ENCODE measurements around the gene ADRM1.

ADRM1 gene

DNA sequence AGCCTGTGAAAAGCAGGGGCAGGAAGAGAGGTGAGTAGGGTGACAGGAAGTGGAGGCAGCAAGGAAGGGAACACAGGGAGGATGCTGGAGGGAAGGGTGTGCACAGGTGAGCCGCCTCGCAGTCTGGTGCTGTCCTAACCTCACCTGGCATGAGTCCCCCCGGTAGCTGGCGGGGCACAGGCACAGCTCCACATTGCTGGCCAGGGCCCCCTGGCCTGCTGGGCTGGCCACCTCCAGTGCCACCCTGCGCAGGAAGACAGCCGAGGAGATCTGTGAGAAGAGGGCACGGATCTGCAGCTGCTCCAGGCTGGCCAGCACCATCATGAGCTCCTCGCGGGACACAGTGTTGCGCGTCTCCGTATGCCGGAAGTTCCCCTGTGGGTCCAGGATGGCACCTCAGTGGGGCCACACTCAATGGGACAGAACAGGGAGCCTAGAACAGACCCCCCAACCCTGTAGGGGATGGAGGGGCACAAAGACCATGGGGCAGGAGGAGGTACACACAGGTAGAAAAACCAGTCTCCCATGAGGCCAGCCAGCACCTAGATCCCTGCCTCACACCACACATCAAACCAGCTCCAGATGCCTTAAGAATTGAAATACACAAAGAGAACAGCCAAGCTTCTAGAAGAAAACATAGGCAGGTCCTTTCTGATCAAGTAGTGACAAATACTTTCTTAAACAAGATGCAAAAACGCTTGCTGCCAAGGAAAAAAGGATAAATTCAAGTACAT lies 22.5 kb downstream of the ADRM1 start:
- TF ChIP-seq TEAD4 (IDR thresholded peaks at IDR 0.05) (no peak), RAD21 (IDR thresholded peaks at IDR 0.05; ENCODE audit: low read depth) (no peak), CEBPB (IDR thresholded peaks at IDR 0.05) (no peak), NFIC (IDR thresholded peaks at IDR 0.05) (no peak), FOXM1 (IDR thresholded peaks at IDR 0.05; ENCODE audit: borderline replicate concordance, low read depth) (no peak), EGR1 (IDR thresholded peaks at IDR 0.05) (no peak)
- TF ChIP-seq, protein P1, sequence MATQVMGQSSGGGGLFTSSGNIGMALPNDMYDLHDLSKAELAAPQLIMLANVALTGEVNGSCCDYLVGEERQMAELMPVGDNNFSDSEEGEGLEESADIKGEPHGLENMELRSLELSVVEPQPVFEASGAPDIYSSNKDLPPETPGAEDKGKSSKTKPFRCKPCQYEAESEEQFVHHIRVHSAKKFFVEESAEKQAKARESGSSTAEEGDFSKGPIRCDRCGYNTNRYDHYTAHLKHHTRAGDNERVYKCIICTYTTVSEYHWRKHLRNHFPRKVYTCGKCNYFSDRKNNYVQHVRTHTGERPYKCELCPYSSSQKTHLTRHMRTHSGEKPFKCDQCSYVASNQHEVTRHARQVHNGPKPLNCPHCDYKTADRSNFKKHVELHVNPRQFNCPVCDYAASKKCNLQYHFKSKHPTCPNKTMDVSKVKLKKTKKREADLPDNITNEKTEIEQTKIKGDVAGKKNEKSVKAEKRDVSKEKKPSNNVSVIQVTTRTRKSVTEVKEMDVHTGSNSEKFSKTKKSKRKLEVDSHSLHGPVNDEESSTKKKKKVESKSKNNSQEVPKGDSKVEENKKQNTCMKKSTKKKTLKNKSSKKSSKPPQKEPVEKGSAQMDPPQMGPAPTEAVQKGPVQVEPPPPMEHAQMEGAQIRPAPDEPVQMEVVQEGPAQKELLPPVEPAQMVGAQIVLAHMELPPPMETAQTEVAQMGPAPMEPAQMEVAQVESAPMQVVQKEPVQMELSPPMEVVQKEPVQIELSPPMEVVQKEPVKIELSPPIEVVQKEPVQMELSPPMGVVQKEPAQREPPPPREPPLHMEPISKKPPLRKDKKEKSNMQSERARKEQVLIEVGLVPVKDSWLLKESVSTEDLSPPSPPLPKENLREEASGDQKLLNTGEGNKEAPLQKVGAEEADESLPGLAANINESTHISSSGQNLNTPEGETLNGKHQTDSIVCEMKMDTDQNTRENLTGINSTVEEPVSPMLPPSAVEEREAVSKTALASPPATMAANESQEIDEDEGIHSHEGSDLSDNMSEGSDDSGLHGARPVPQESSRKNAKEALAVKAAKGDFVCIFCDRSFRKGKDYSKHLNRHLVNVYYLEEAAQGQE (IDR thresholded peaks at IDR 0.05; ENCODE audit: low read depth) = no peak

GRCh38 chr20:62326559-62326958 lies 23.8 kb downstream of the ADRM1 start:
- TF ChIP-seq TCF12 (IDR thresholded peaks at IDR 0.05; ENCODE audit: low read depth) (no peak), YY1 (IDR thresholded peaks at IDR 0.05; ENCODE audit: low read depth) (no peak), EGR1 (IDR thresholded peaks at IDR 0.05) (no peak), TEAD4 (IDR thresholded peaks at IDR 0.05) (no peak), ZBTB7A (IDR thresholded peaks at IDR 0.05; ENCODE audit: low read depth) (no peak), NFIC (IDR thresholded peaks at IDR 0.05) (no peak), RAD21 (IDR thresholded peaks at IDR 0.05; ENCODE audit: low read depth) (no peak), TAF1 (IDR thresholded peaks at IDR 0.05; ENCODE audit: low read depth) (no peak), EP300 (IDR thresholded peaks at IDR 0.05; ENCODE audit: borderline replicate concordance) (no peak), CEBPB (IDR thresholded peaks at IDR 0.05) (no peak), CREB1 (IDR thresholded peaks at IDR 0.05; ENCODE audit: low read depth) (no peak), FOXM1 (IDR thresholded peaks at IDR 0.05; ENCODE audit: borderline replicate concordance, low read depth) (no peak)
- TF ChIP-seq, protein P2, sequence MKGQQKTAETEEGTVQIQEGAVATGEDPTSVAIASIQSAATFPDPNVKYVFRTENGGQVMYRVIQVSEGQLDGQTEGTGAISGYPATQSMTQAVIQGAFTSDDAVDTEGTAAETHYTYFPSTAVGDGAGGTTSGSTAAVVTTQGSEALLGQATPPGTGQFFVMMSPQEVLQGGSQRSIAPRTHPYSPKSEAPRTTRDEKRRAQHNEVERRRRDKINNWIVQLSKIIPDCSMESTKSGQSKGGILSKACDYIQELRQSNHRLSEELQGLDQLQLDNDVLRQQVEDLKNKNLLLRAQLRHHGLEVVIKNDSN (IDR thresholded peaks at IDR 0.05) = no peak
- TF ChIP-seq, protein P3, sequence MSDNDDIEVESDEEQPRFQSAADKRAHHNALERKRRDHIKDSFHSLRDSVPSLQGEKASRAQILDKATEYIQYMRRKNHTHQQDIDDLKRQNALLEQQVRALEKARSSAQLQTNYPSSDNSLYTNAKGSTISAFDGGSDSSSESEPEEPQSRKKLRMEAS (IDR thresholded peaks at IDR 0.05) = no peak
- TF ChIP-seq, protein P1 (IDR thresholded peaks at IDR 0.05; ENCODE audit: low read depth) = no peak

DNA sequence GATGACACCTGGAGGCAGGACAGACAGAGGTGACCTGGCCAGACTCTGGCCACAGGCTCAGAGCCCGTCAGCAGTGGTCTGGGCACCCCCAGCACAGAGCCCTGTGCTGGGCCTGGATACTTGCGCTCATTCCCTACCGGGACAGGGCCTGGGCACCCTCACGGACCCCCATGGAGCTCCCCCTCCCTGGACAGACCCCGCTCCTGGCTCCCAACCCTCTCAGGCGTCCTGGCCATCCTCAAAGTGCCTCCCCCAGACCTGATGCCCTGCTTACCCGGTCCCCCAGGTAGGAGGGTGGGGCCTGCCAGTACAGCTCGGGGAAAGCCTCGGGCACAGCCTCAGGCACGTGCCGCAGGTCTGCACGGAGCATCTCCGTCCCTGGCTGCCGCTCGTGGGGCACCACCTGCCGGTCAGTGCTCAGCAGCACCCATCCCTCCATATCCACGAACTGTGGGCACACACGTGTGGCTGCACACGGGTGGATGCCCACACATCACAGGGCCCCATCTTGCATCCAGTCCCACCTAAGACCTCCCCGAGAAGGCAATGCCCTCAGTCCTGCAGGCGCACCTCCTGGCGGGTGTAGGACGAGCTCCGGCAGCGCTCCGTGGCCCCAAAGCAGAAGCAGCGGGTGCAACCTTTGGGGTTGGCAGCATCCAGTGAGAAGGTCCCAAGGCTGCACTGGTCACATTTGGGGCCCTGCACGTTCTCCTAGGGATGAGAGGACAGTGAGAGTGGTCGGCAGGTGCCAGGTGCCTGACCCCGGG lies 24.3 kb downstream of the ADRM1 start:
- no peak for TF ChIP-seq YY1 (IDR thresholded peaks at IDR 0.05; ENCODE audit: low read depth)
- TF ChIP-seq CREB1 (IDR thresholded peaks at IDR 0.05; ENCODE audit: low read depth) = no peak

DNA sequence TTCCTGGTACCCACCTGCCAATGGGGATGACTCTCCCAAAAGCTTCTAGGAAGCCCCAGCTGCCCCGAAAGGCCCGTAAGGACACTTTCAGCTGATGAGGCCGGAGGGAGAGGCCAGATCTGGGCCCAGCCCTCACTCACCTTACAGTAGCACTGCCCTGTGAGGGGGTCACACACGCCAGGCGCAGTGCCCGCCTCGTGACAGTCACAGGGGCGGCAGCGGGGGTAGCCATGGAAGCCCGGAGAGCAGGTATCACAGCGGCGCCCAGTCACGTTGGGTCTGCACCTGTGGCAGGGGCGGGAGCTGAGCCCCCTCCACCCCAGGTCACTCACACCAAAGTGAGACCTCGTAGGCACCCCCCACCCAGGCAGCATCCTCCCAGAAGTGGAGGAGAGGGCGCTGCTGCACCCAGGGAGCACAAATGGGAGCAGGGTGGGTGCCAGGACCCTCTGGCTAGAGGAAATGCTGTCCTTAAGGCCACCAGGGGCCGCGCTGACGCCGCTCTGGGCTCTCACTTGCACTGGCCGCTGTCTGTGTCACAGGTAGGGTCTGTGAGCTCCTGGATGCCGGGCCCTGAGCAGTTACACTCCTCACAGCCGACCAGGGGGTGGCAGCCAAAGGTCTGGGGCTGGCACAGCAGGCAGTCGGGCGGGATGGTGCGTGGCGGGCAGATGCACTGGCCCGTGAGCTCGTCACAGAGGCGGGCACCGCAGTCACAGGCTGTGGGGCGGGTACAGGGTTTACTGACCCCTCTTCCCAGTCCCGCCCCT lies 25.1 kb downstream of the ADRM1 start:
- TF ChIP-seq ZBTB7A (IDR thresholded peaks at IDR 0.05; ENCODE audit: low read depth) (peak; percentile 53; the same call in 1 of the 2 replicates), RAD21 (IDR thresholded peaks at IDR 0.05; ENCODE audit: low read depth) (no peak), TCF12 (IDR thresholded peaks at IDR 0.05; ENCODE audit: low read depth) (no peak), EP300 (IDR thresholded peaks at IDR 0.05; ENCODE audit: borderline replicate concordance) (no peak), YY1 (IDR thresholded peaks at IDR 0.05; ENCODE audit: low read depth) (no peak)
- TF ChIP-seq, protein P3 (IDR thresholded peaks at IDR 0.05) = no peak

DNA sequence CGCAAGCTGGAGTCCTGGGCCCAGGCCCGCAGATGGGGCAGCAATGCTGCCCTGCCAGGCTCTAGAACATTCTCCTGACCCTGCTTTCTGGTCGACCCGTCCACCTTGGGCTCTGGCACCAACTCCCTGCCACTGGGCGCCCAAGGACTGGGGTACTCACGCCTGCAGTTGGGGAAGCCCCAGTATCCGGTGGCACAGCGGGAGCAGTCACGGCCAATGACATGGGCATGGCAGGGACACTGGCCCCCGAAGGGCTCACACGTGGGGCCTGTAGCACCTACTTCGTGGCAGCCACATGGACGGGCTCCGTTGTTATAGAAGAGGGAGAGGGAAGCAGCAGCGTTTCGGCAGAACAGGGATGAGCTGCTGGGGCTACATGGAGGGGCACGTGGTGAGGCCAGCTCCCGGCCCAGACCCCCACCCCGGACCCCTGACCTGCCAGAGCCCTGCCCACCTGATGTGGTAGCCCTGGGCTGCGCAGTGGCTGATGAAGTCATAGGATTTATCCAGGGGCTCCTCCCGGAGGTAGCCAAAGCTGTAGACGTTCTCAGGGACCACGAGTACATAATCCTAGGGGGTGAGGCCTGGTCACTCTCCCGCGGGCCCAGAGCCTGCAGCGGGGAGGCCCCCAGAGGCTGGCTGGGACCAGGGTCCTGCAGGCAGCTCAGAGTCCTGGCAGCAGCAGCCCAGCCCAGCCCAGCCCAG lies 26.0 kb downstream of the ADRM1 start:
- TF ChIP-seq, protein P3 (IDR thresholded peaks at IDR 0.05) = no peak
- TF ChIP-seq RAD21 (IDR thresholded peaks at IDR 0.05; ENCODE audit: low read depth) = no peak
- TF ChIP-seq TCF12 (IDR thresholded peaks at IDR 0.05; ENCODE audit: low read depth) = no peak
- TF ChIP-seq, protein P2 (IDR thresholded peaks at IDR 0.05) = no peak
- no peak for TF ChIP-seq ZBTB7A (IDR thresholded peaks at IDR 0.05; ENCODE audit: low read depth)
- no peak for TF ChIP-seq TAF1 (IDR thresholded peaks at IDR 0.05; ENCODE audit: low read depth)
- TF ChIP-seq FOXM1 (IDR thresholded peaks at IDR 0.05; ENCODE audit: borderline replicate concordance, low read depth) = no peak
- TF ChIP-seq EGR1 (IDR thresholded peaks at IDR 0.05) = no peak
- no peak for TF ChIP-seq TEAD4 (IDR thresholded peaks at IDR 0.05)
- no peak for TF ChIP-seq YY1 (IDR thresholded peaks at IDR 0.05; ENCODE audit: low read depth)
- TF ChIP-seq NFIC (IDR thresholded peaks at IDR 0.05) = no peak
- TF ChIP-seq CEBPB (IDR thresholded peaks at IDR 0.05) = no peak
- TF ChIP-seq, protein P1 (IDR thresholded peaks at IDR 0.05; ENCODE audit: low read depth) = no peak
- no peak for TF ChIP-seq EP300 (IDR thresholded peaks at IDR 0.05; ENCODE audit: borderline replicate concordance)
- no peak for TF ChIP-seq CREB1 (IDR thresholded peaks at IDR 0.05; ENCODE audit: low read depth)
